NCI-H748 (cell line): ENCODE data around the gene ARL8B.

Source experiments
- DNase-seq: peaks from one replicate; lab custom pipeline; 2025; ENCODE audit not compliant: unreplicated experiment; lab: John Stamatoyannopoulos, UW

The ARL8B gene

DNA sequence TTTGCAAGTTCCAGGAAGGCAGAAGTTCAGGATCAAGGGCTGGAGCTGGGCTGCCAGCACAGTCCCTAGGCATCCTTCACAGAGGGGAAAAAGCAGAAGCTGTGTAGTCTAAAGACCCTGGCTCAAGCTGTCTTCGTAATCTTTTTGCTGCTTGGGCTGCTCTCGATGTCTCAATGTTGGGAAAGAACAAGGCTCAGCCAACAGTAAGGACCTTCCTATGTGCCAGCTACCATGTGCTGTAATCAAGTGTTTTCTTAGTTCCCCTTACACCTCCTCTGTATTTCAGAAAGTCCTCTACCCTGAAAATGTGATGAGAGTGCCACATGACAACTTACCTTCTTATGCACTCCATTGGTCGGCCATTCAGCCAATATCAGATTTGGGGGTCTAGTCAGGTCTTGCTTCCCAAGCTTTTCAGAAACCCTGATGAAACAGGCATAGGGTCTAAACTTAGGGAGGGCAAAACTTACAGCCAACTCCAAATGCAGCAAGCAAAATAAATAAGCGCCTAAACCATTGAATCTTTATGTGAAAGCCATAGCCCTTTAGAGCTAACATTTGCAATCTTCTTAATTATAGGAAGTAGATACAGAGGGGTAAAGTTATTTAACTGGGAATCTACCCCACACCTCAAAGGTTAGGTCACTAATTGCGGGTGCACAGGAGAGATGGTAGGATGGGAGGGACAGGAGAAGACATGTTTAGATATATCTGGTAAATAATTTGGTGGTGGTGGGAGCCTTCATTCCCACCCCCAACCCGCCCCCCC, 64.2 kb downstream of the ARL8B start:
- DNase-seq: peak; percentile 2

DNA sequence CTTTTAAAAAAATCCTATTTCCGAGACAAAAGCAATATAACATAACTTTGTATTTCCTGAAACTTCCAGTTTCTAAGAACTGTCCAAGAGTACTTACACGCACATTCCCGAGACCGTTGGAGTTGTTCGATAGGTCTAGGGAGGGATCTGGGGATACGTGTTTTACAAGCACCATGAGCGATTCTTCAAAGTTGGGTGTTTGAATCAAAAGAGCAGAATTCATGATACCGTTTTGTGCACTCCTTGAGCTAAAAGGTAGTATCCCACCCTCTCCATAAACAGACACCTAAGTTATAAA, 64.7 kb downstream of the ARL8B start:
- peak; percentile 12 for DNase-seq

DNA sequence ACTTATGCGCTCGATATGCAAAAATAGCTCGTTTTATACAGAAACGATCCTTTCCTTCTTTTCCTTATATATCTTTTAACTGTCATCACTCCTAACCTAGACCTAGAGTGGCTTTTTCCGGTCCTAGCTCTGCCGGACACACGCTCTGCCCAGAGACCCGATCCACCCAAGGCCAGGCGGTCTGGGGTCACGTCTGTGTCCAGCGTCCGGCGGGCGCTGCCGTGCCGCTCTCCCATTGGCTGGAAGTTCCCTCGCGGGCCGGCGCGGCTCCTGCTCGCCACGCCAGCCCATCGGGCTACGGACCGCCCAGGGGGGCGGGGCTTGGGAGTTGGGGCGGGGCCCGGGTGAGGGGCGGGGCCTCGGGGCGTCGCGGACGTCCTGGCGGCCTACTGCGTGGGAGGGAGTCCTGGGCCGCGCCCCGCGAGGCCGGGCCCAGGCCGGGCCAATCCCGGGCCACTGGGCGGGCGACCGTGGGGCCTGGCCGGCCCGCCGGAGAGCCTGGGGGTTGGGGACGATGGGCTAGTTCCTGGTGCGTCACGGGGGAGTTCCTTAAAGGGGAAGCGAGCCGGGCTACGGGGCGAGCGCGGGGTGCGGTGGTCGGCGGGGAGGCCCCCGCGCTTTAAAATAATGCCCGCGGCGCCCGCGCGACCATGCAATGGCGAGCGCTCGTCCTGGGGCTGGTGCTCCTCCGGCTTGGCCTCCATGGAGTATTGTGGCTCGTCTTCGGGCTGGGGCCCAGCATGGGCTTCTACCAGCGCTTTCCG, 65.2 kb downstream of the ARL8B start, which contains the start of gene EDEM1:
Gene EDEM1, plus strand, starts transcription at position 552 of the 764 bp plus-strand sequence. Its CDS starts 99 bp downstream, at position 651.
- peak; percentile 79 for DNase-seq

DNA sequence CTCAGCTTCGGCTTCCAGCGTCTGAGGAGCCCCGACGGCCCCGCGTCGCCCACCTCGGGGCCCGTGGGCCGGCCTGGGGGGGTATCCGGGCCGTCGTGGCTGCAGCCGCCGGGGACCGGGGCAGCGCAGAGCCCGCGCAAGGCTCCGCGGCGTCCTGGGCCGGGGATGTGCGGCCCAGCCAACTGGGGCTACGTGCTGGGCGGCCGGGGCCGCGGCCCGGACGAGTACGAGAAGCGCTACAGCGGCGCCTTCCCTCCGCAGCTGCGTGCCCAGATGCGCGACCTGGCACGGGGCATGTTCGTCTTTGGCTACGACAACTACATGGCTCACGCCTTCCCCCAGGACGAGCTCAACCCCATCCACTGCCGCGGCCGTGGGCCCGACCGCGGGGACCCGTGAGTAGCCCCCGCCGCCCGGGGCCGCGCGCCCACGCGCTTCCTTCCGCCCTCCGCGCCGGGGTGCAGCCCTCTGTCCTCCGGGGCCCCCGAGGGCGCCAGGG, 65.9 kb downstream of the ARL8B start:
- peak; percentile 48 for DNase-seq

DNA sequence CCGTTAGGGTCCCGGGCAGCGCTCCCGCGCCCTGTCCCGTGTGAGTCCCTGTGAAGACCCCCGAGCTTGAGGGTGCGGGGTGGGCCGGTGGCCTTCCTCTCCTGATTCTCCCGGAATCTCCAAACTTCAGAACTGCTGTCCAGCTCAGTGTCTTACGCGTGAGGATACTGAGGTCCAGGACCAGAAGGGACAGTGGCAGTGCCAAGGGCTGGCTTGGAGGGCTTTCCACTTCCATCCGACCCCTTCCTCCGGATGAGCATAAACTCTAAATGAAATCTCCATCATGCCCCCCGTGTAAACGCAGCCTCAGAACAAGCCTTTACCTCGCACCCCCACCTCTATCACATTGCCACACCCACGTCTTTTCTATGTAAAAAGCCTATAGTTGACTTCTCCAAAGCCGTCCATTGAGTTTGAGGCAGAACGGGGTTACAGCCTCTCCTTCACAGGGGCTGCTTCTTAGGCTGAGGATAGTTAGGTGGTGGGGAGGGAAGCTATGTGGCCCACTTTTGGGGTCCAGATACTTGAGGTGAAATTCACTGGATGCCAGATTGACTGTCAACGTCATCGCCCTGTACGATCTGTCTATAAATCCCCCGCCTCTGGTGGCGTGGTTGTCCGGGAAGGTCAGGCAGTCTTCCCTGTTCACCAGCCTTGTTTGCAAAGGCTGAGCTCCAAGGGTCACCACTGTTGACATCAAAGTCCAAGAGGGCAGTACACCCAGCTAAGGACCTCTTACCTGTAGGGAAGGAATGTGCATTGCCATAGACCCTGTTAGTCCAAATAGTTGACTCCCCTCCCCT, 66.5 kb downstream of the ARL8B start:
- DNase-seq: peak; percentile 22

DNA sequence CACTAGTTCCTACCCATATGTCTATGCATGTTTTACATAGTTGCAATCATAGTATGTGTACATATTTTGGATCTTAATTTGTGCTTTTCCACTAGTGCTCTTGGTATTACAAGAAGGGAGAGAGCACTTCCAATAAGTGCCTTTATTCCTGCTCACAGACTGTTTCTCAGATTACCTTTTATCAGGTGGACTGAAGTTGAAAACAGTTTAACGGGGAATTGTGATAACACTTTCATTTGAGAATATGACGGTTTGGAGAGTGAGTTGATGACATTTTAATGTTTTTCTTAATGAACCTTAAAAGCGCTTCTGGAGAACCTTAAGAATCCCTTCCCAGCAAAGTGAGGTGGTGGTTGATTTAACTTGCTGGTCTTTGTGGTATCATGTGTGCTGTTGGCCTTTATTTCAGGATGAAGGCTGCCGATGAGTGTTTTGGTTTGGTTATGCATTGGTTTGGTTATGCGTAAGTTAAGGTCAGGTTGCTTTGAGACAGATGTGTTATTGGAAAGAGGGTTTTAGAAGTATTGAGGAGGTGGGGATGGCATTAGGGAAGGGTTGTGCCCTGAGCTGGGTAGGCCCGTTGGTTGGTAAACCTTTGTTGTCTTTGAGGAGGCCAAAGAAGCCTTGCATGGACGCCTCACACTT, 68.2 kb downstream of the ARL8B start:
- no peak for DNase-seq

DNA sequence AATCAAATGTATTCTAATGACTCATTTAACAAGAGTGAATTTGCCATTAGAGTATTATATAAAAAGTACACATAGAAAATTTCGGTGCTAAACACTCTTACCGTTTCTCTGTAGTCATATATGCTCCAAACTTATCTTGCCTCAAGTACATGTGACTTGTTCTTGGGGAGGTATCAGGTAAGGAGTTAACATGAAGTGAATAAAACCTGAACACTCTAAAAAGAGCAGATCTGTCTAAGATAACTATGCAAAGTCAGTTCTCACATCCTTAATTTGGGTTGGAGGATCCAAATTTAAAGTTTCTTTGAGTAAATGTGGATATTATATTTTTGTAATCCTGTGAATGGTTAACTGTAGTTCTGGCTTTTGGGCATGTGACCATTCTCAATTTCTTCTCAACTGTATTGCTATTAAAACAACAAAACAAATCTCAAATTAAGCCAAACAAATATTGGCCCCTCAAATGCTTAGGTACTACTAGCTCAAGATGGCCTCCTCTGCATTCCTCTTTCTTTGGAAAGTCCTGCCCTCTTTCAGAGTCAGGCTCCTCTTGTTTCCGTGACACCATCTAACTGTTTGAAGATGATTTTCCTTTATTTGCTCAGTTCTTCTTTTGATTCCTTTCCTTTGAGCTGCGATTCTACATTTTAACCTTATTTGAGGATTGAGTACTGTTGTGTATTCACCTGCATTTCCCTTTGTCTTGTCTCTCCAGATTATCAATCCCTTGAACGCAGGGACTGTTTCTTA, 69.6 kb downstream of the ARL8B start:
- no peak for DNase-seq

DNA sequence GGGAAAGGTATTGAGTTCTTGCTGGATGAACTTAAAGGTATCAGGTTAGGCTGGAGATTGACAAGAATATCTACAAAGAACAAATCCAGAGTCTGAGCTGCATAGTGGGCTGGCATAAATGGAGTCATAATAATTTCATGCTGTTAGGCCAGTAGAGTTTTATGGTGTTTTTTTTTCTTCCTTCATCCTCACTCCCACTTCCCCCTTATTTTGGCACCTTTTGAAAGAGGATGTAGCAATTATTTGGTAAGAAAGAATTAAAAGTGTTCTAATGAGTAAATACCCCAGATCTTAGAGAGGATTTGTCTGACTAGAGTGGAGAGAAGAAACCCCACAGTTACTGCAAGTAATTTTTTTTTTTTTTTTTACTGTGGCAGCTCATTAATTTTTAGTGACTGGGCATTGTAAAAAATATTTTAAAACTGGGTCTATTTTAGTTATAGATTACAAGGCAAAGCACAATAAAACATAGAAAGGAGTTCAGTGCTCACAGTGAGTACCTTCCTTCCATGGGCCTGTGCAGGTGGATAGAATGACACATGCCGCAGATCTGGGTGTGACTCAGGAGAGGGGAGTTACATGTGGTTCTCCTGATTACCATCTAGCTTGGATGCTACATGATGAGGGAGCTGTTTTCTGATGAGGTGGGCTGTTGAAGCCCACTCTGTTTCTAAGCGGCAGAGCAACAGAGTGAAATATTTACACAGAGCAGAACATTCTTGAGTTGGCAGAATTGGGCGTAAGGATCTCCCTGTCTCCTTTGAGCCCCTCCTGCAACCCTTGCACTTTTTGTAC, 70.7 kb downstream of the ARL8B start:
- no peak for DNase-seq

DNA sequence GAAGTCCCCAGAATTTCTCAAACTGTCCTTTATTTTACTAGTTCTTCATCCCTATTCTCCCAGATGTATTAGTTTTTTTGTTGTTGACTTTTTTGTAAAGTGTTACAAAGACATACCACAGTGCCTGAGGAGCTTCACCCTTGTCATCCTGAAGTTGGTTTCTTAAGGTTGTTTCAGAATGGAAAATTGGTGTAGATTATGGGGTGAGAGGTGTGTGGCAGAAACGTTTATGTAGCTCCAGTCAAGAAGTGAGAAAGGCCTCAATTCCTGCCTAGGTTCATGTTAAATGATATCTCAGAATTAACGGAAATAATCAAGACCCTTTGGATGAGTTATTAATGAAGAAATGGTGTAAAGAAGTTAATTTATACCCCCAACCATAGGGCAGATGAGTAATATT, 72.2 kb downstream of the ARL8B start:
- no peak for DNase-seq

DNA sequence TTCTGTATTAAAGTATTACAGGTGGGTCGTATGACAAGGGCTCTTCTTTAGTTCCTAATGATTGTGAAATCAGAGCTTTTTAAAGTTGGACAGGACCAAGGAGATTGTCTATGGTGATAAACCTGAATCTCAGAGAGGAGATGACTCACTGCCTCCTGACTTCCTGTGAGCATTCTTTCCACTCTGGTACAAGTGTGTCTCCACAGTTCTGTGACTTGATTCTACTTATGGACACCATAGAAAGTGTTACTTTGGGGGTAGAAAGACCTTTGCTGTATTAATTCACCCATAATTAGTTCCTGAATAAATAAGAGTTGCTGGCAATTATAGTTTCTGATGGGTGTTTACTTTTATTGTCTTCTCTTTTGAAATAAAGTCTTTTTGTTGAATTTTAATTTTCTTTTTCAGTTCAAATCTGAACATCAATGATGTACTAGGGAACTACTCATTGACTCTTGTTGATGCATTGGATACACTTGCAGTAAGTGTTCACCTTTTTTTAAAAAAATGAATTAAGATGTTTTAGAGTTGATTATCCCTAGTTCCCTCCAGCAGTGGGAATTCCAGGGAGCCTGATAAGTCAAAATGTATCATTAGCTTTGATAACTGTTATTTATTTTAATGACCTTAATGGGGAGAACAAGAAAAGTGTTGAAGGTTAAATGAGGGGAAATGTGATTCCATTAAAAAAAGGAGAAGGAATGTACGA, 72.9 kb downstream of the ARL8B start:
- DNase-seq: no peak

DNA sequence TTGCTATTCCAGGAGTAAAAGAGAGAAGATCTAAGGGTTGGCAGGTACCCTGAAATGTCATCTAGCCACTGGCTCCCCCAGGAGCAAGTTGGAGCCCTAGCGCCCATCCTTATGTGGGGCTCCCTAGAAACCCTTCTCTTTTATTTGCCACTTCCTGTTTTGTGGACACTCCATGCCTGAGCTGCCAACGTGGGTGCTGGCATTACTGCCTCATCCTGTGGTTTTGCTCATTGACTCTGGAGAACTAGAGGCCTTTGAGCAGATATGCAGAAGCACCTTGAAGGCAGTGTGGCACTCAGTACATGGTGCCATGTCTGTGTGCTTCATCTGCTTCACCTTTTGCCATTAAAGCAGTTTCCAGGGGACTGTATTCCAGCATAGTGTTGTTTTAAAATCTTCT, 73.5 kb downstream of the ARL8B start:
- no peak for DNase-seq

DNA sequence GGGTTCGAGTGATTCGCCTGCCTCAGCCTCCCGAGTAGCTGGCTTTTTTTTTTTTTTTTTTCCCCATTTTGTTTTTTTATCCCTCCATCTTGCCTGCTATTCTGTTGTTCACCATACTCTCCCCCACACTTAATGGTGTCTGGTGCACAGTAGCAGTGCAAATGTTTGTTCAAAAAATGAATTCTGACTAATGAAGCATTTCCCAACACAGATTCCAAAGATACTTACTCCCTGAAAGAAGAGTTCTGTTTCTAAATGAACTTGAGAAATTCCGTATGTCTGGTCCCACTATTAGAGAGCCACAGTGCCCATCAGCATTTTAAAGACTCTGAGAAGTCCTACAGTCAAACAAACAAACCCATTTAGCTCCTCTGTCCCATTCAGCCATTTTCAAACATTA, 74.9 kb downstream of the ARL8B start:
- DNase-seq: no peak

DNA sequence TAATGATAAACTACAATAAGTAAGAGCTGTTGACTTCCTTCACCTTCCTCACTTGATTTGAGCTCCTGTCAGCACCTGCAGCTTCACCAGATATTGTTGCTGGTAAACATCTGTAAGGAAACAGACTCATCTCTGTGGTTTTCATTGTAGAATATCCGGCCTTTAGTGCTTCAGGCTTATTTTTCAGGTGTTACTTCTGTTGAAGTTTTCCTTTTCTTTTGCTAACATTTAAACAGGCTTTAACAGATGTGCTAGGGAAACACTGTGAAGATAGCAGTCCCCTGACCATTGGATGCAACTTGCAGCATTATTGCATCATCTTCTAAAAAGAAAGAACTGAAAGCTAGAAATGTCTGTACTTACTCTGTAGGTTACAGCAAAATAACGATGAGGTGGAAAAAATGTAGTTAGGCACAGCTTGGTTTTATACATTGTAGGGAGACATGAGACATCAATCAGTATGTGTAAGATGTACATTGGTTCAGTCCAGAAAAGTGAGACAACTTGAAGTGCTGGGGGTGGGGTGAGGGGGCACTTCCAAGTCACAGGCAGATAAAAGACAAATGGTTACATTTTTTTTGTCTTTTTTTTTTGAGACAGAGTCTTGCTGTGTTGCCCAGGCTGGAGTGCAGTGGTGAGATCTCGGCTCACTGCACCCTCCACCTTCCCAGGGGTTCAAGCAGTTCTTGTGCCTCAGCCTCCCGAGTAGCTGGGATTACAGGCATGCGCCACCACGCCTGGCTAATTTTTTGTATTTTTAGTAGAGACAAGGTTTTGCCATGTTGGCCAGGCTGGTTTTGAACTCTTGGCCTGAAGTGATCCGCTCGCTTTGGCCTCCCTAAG, 75.6 kb downstream of the ARL8B start:
- DNase-seq: no peak

DNA sequence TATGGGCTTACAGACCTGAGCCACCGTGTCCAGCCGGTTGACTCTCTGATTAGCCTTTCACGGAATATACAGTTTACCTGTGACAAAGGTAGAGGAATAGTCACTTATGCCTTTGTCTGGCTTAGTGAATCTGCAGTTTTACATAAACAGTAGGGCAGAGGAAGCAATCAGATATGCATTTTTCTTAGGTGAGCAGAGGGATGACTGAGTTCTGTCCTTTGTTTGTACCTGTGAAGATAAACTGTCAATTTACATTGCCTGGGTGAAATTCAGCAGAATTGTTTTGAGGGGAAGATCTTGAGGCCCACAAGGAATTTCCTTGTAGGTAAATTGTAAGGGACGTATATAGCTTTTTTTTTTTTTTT, 76.2 kb downstream of the ARL8B start:
- DNase-seq: no peak

DNA sequence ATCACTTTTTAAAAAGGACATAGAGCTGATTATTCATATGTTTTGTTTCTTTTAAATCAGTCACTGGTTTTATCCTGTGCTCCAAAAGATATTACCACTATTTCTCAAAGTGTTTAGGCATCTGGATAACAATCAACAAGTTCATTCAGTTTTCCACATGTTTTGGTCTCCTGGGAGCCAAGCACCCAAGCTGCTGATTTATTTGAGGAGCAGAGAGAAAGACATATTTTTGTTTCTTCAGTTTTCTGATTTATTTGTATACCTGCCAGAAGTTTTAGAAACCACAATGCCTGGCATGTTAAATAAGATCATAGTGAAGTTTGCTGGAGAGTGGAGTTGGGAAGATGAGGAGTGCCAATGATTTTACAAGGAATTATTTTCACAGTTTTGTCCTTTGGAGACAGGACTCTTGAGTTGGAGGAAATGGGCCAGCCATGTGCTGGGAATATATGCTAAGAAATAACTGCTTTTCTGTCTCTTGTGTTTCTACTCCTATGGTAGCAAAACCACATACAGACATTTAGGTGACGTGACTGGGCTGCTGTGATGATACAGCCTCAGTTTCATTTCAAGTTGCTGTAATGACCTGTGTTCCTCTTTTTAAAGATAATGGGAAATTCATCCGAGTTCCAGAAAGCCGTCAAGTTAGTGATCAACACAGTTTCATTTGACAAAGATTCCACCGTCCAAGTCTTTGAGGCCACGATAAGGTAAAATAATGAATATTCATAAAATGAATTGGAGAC, 77.1 kb downstream of the ARL8B start:
- DNase-seq: no peak

DNA sequence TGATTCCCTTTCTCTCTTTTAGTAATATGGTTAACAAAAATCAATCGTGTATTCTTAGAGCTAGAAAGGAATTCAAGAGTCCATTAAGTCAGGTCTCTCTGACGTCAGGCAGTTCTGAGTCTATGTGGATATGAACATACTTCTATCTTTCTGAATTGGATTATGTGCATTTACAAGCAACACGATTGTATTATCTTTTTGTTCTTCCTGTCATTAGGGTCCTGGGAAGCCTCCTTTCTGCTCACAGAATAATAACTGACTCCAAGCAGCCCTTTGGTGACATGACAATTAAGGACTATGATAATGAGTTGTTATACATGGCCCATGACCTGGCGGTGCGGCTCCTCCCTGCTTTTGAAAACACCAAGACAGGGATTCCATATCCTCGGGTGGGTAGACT, 79.4 kb downstream of the ARL8B start:
- DNase-seq: peak; percentile 50

DNA sequence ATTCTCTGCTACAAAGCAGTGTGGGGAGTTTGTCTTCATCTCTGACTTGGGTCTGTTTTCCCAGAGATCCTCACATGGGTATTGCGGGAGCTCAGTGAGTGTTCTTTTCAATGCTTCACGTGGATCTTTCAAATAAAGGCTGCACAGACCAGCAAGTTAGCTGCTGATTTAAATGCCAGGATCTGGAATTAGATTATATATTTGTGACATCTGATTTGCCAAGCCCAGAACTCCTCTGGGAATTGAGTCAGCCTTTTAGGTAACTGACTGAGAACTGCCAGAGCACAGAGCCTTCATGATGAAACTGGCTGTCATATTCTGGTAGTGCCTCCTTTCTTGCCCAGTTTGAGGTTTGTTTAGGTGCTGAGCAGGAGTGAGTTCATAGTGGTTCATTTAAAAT, 80.1 kb downstream of the ARL8B start:
- DNase-seq: no peak
